Stomach (tissue), 4 donors: ENCODE results near the gene CBX4.

Experiments
- EP300 ChIP-seq: sonication (generic); formaldehyde crosslinking; IDR thresholded peaks from one replicate; pipeline ENCODE4 v1.6.1; 2017; ENCODE audit warnings: antibody characterized with exemption
- POLR2A ChIP-seq, 4 donors: fragments of 450-650 bp; IDR thresholded peaks; one replicate each; pipeline ENCODE4 v1.6.1; 2016; ENCODE audit warnings: antibody characterized with exemption in 4 of 4, control low read depth in 2 of 4, mild to moderate bottlenecking in 1 of 4, moderate library complexity in 1 of 4
- TF ChIP-seq, protein P1 (sequence below), 7 experiments: fragments of 450-650 bp in 4 of 7; fragments of 200-600 bp in 3 of 7; sonication (generic) in 3 of 7; IDR thresholded peaks; one replicate each; pipeline ENCODE4 v1.5.1; 2016 to 2019; ENCODE audit warnings: antibody characterized with exemption in 7 of 7, control low read depth in 2 of 7, mild to moderate bottlenecking in 1 of 7

DNA sequence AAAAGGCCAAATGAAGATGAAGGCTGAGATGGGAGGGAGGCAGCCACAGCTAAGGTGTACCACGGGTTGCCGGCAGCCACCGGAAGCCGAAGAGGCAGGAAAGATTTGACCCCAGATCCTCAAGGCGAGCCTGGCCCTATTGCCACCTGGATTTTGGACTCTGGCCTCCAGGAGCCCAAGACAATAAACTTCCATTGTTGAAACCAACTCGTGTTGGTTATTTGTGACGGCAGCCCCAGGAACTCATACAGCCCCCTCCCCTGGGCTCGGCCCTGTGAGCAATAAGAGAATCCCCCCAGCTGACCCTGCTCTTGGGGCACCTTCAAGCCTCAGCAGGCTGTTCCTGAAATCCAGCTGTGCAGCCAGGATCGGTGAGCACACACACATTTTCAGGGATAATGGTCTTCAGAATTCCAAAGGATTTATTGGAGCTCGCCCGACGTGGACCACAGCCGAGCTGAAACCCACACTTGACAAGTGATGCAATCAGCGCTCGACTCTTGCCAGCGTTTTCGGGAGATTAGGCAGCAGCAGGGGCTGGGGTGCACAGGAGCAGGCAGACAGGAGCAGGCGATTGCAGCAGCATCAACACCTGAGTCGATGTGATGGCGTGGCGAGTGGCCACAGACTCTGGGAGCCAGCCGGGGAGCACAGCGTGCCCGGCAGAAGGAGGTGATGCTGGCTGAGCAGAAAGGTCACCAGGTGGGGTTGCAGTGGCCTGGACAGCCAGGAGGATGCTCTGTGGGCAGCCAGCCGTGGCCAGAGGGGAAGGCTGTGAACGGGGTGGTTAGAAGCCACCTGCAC is 22.4 kb upstream of the CBX4 start:
- TF ChIP-seq EP300 (no peak), POLR2A (IDR thresholded peaks at IDR 0.05) (no peak)
- TF ChIP-seq, protein P1, sequence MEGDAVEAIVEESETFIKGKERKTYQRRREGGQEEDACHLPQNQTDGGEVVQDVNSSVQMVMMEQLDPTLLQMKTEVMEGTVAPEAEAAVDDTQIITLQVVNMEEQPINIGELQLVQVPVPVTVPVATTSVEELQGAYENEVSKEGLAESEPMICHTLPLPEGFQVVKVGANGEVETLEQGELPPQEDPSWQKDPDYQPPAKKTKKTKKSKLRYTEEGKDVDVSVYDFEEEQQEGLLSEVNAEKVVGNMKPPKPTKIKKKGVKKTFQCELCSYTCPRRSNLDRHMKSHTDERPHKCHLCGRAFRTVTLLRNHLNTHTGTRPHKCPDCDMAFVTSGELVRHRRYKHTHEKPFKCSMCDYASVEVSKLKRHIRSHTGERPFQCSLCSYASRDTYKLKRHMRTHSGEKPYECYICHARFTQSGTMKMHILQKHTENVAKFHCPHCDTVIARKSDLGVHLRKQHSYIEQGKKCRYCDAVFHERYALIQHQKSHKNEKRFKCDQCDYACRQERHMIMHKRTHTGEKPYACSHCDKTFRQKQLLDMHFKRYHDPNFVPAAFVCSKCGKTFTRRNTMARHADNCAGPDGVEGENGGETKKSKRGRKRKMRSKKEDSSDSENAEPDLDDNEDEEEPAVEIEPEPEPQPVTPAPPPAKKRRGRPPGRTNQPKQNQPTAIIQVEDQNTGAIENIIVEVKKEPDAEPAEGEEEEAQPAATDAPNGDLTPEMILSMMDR (IDR thresholded peaks at IDR 0.05): no peak
